Calu3 (cell line): Measurements from ENCODE around the gene FAM107B. TPM values are rescaled to one million over a fixed set of nuclear protein-coding genes. Genes with fewer than 3 reads are reported as not detected.

Experiments
- BruUV-seq: library from RNA; stranded (reverse); fragments of 400-500 nt; replicated peaks from 2 replicates; lab custom pipeline; 2021; lab: Mats Ljungman, UMichigan
- CTCF ChIA-PET: fragments of 300-600 bp; sonication (Branson Sonifier 250); formaldehyde crosslinking; loops from one replicate; lab custom pipeline; 2022; ENCODE audit warnings: antibody characterized with exemption; lab: Charles Lee
- DNase-seq: peaks from one replicate; pipeline ENCODE4 v3.0.0; 2022
- H3K27ac Mint-ChIP-seq: one replicate; pipeline ENCODE4 v1.8.0; 2022; ENCODE audit warnings: mixed read lengths; ENCODE audit not compliant: unreplicated experiment
- H3K27me3 Mint-ChIP-seq: one replicate; pipeline ENCODE4 v1.8.0; 2022; ENCODE audit warnings: mixed read lengths; ENCODE audit not compliant: unreplicated experiment
- H3K36me3 Mint-ChIP-seq: one replicate; pipeline ENCODE4 v1.8.0; 2022; ENCODE audit warnings: mild to moderate bottlenecking, moderate library complexity, mixed read lengths; ENCODE audit not compliant: insufficient read depth, unreplicated experiment
- H3K4me1 Mint-ChIP-seq: one replicate; pipeline ENCODE4 v1.8.0; 2022; ENCODE audit warnings: mild to moderate bottlenecking, low read depth, mixed read lengths; ENCODE audit not compliant: unreplicated experiment
- H3K4me3 Mint-ChIP-seq: one replicate; pipeline ENCODE4 v1.8.0; 2022; ENCODE audit warnings: mild to moderate bottlenecking, low read depth, moderate library complexity, mixed read lengths; ENCODE audit not compliant: unreplicated experiment
- H3K9me3 Mint-ChIP-seq: one replicate; pipeline ENCODE4 v1.8.0; 2022; ENCODE audit warnings: low read depth, mixed read lengths; ENCODE audit not compliant: unreplicated experiment
- intact Hi-C: fragments of 100-400 bp; cut with micrococcal nuclease; formaldehyde crosslinking; loops from one replicate; pipeline ENCODE4 v1.10.0; 2022; ENCODE audit not compliant: unreplicated experiment
- total RNA-seq: library from RNA; stranded (reverse); gene quantifications from 2 replicates; pipeline ENCODE4 v1.2.3, GENCODE V29; 2022
- TF ChIP-seq, protein P1 (sequence below): fragments of 200-600 bp; IDR thresholded peaks from one replicate; pipeline ENCODE4 v1.8.0; 2022; ENCODE audit warnings: antibody characterized with exemption; ENCODE audit not compliant: unreplicated experiment

FAM107B gene
- total RNA-seq, 1 experiment from 2014 or later: 168 TPM

DNA sequence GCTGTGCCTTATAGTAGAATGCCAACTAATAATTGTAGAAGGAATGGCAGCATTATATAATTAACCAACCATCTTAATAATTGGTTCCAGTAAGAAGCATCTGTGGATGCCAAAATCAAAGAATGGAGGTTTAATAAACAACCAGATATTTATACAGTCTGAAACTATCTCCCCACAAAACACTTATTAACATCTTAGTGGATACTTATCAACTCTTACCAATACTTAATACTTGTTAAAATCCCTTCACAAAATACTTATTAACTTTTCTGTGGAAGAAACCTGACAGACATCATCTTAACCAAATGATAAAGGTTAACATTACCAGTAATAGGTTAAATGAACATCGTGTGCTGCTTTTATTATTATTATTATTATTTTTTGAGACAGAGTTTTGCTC lies 29.1 kb upstream of the FAM107B start:
- Mint-ChIP-seq H3K27me3 (no peaks in the 10 kb centered on the region), H3K4me1 (no peaks in the 10 kb centered on the region), H3K36me3 (no peaks in the 10 kb centered on the region), H3K9me3 (no peaks in the 10 kb centered on the region), H3K27ac (no peak overlapping the region), H3K4me3 (no peak overlapping the region)
- CTCF ChIA-PET: no interaction called here
- DNase-seq: no peak
- TF ChIP-seq, protein P1, sequence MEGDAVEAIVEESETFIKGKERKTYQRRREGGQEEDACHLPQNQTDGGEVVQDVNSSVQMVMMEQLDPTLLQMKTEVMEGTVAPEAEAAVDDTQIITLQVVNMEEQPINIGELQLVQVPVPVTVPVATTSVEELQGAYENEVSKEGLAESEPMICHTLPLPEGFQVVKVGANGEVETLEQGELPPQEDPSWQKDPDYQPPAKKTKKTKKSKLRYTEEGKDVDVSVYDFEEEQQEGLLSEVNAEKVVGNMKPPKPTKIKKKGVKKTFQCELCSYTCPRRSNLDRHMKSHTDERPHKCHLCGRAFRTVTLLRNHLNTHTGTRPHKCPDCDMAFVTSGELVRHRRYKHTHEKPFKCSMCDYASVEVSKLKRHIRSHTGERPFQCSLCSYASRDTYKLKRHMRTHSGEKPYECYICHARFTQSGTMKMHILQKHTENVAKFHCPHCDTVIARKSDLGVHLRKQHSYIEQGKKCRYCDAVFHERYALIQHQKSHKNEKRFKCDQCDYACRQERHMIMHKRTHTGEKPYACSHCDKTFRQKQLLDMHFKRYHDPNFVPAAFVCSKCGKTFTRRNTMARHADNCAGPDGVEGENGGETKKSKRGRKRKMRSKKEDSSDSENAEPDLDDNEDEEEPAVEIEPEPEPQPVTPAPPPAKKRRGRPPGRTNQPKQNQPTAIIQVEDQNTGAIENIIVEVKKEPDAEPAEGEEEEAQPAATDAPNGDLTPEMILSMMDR: no peak
- intact Hi-C loops: no loop called here
- no TSS peak for BruUV-seq

DNA sequence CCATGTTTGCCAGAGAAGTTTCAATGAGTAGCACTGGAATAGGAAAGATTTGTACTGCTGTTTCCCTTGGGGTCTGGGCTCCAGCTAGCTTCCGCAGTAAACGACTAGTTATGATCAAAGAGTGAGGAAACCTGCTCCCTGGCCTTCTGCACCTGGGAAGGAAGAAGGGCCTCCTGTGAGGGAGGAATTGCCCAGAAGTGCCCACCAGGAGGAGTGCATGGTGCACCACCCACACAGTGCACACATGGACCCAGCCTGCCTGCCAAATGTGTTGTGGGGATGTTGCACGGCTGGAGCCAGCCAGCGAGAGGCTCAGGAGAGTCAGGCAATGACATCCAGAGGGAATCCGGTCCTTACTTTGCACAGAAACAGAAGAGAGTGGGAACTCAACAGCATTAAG lies 27.0 kb upstream of the FAM107B start:
- no TSS peak for BruUV-seq
- Mint-ChIP-seq H3K27ac (no peak overlapping the region), H3K36me3 (no peaks in the 10 kb centered on the region), H3K9me3 (no peaks in the 10 kb centered on the region), H3K27me3 (no peaks in the 10 kb centered on the region), H3K4me3 (no peak overlapping the region), H3K4me1 (no peaks in the 10 kb centered on the region)
- TF ChIP-seq, protein P1: no peak
- CTCF ChIA-PET: no interaction called here
- no peak for DNase-seq
- intact Hi-C loops: no loop called here

DNA sequence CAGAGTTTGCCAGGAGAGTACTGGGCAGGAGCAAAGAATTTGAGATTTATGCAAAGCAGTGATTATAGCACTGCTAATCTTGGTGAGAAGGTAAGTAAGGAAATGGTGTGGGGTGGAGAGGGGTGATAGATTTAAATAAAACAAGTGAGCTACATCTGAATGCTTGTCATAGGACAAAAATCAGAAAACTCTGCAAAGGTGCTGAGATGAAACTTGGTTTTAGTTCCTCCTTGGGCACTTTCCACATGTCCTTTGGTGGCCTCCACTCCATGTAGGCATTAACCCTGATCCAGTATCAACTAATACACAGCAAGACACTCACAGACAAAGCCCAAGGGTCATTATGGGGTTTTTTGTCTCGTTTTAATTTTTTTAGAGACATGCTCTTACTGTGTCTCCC lies 25.7 kb upstream of the FAM107B start:
- DNase-seq: no peak
- H3K4me1 Mint-ChIP-seq: no peaks in the 10 kb centered on the region
- intact Hi-C loops: no loop called here
- BruUV-seq: no TSS peak
- H3K4me3 Mint-ChIP-seq: no peak overlapping the region
- H3K9me3 Mint-ChIP-seq: no peaks in the 10 kb centered on the region
- TF ChIP-seq, protein P1: no peak
- H3K27ac Mint-ChIP-seq: no peak overlapping the region
- H3K27me3 Mint-ChIP-seq: no peaks in the 10 kb centered on the region
- CTCF ChIA-PET: no interaction called here
- no peaks in the 10 kb centered on the region for H3K36me3 Mint-ChIP-seq

DNA sequence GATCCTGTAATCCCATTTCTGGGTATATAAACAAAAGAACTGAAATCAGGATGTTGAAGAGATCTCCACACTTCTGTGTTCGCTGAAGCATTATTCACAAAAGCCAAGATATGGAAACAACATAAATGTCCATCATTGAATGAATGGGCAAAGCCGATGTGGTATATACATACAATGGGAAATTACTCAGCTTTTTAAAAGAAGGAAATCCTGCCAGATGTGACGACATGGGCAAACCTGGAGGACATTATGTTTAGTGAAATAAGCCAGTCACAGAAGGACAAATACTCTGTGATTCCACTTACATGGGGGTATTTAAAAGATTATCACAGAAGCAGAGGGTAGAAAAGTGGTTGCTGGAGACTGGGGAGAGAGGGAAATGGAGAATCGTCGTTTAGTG lies 23.9 kb upstream of the FAM107B start:
- intact Hi-C loops: no loop called here
- Mint-ChIP-seq H3K27ac (no peak overlapping the region), H3K27me3 (no peaks in the 10 kb centered on the region), H3K36me3 (no peaks in the 10 kb centered on the region), H3K4me3 (no peak overlapping the region), H3K9me3 (no peaks in the 10 kb centered on the region), H3K4me1 (no peaks in the 10 kb centered on the region)
- CTCF ChIA-PET: no interaction called here
- TF ChIP-seq, protein P1: no peak
- BruUV-seq: no TSS peak
- DNase-seq: no peak
